Mucosa of stomach (tissue), 1 donor: ENCODE results near the gene KRTAP10-2.
"Not testable (repeated sequence)": the region's sequence is repeated elsewhere in the genome, so short reads cannot be mapped to it uniquely, and the experiment has no call there.

Experiments
- H3K27me3 ChIP-seq: one replicate; pipeline ENCODE4 v1.7.0; 2013; ENCODE audit warnings: mild to moderate bottlenecking, low read length; ENCODE audit not compliant: control insufficient read depth, insufficient read depth
- H3K36me3 ChIP-seq: one replicate; pipeline ENCODE4 v1.7.0; 2013; ENCODE audit warnings: low read length; ENCODE audit not compliant: control insufficient read depth, insufficient read depth
- H3K4me1 ChIP-seq: one replicate; pipeline ENCODE4 v1.7.0; 2013; ENCODE audit warnings: mild to moderate bottlenecking, low read length; ENCODE audit not compliant: control insufficient read depth, insufficient read depth
- H3K4me3 ChIP-seq: one replicate; pipeline ENCODE4 v1.7.0; 2013; ENCODE audit warnings: low read length
- H3K9ac ChIP-seq: one replicate; pipeline ENCODE4 v1.7.0; 2013; ENCODE audit warnings: mild to moderate bottlenecking, low read length, moderate library complexity
- H3K9me3 ChIP-seq: one replicate; pipeline ENCODE4 v1.7.0; 2013; ENCODE audit warnings: mild to moderate bottlenecking, low read length, moderate library complexity; ENCODE audit not compliant: control insufficient read depth
- donor health status: Pancreatic carcinoma.

KRTAP10-2 gene

GRCh38 chr21:44591801-44592130 is 40.5 kb upstream of the KRTAP10-2 start:
- not testable (repeated sequence) for H3K4me1 ChIP-seq, H3K9me3 ChIP-seq, H3K9ac ChIP-seq, H3K36me3 ChIP-seq, H3K4me3 ChIP-seq
- H3K27me3 ChIP-seq, result peaks cover 11% of the 10 kb centered on the region

- H3K4me3 ChIP-seq, H3K4me1 ChIP-seq, H3K9me3 ChIP-seq, H3K36me3 ChIP-seq, H3K9ac ChIP-seq: not testable (repeated sequence)
- peaks cover 11% of the 10 kb centered on the region for H3K27me3 ChIP-seq
Observed at GRCh38 chr21:44590897-44591800, 39.8 kb upstream of the KRTAP10-2 start.

- no peaks in the 10 kb centered on the region for H3K9me3 ChIP-seq
- H3K36me3 ChIP-seq, result no peaks in the 10 kb centered on the region
- H3K4me1 ChIP-seq, result no peaks in the 10 kb centered on the region
- H3K27me3 ChIP-seq, result peaks cover 11% of the 10 kb centered on the region
- no peak overlapping the region for H3K4me3 ChIP-seq
- H3K9ac ChIP-seq, result no peak overlapping the region
Observed at GRCh38 chr21:44590311-44590721, 39.0 kb upstream of the KRTAP10-2 start.

- H3K9ac ChIP-seq, result no peak overlapping the region
- H3K27me3 ChIP-seq, result peaks cover 11% of the 10 kb centered on the region
- no peaks in the 10 kb centered on the region for H3K36me3 ChIP-seq
- no peaks in the 10 kb centered on the region for H3K4me1 ChIP-seq
- H3K4me3 ChIP-seq, result no peak overlapping the region
- no peaks in the 10 kb centered on the region for H3K9me3 ChIP-seq
Observed at GRCh38 chr21:44589586-44590305, 38.4 kb upstream of the KRTAP10-2 start.

- no peak overlapping the region for H3K9ac ChIP-seq
- H3K4me3 ChIP-seq, result no peak overlapping the region
- no peaks in the 10 kb centered on the region for H3K9me3 ChIP-seq
- no peaks in the 10 kb centered on the region for H3K4me1 ChIP-seq
- H3K27me3 ChIP-seq, result peaks cover 11% of the 10 kb centered on the region
- H3K36me3 ChIP-seq, result no peaks in the 10 kb centered on the region
Observed at GRCh38 chr21:44589094-44589493, 37.8 kb upstream of the KRTAP10-2 start.

GRCh38 chr21:44585892-44586291 is 34.6 kb upstream of the KRTAP10-2 start:
- Histone ChIP-seq H3K36me3 (no peaks in the 10 kb centered on the region), H3K9ac (no peak overlapping the region), H3K27me3 (no peaks in the 10 kb centered on the region), H3K9me3 (no peaks in the 10 kb centered on the region), H3K4me3 (no peak overlapping the region), H3K4me1 (no peaks in the 10 kb centered on the region)

GRCh38 chr21:44583800-44584147 is 32.5 kb upstream of the KRTAP10-2 start:
- H3K36me3 ChIP-seq, result no peaks in the 10 kb centered on the region
- H3K27me3 ChIP-seq, result no peaks in the 10 kb centered on the region
- no peak overlapping the region for H3K4me3 ChIP-seq
- no peaks in the 10 kb centered on the region for H3K4me1 ChIP-seq
- H3K9me3 ChIP-seq, result no peaks in the 10 kb centered on the region
- H3K9ac ChIP-seq, result no peak overlapping the region

GRCh38 chr21:44583089-44583799 is 31.9 kb upstream of the KRTAP10-2 start:
- Histone ChIP-seq H3K9me3 (no peaks in the 10 kb centered on the region), H3K4me3 (no peak overlapping the region), H3K9ac (no peak overlapping the region), H3K36me3 (no peaks in the 10 kb centered on the region), H3K27me3 (no peaks in the 10 kb centered on the region), H3K4me1 (no peaks in the 10 kb centered on the region)

GRCh38 chr21:44582055-44582454 is 30.8 kb upstream of the KRTAP10-2 start:
- Histone ChIP-seq H3K27me3 (no peaks in the 10 kb centered on the region), H3K9me3 (no peaks in the 10 kb centered on the region), H3K4me3 (no peak overlapping the region), H3K4me1 (no peaks in the 10 kb centered on the region), H3K36me3 (no peaks in the 10 kb centered on the region), H3K9ac (no peak overlapping the region)

GRCh38 chr21:44581158-44581557 is 29.9 kb upstream of the KRTAP10-2 start:
- no peak overlapping the region for H3K4me3 ChIP-seq
- no peaks in the 10 kb centered on the region for H3K27me3 ChIP-seq
- H3K9ac ChIP-seq, result no peak overlapping the region
- no peaks in the 10 kb centered on the region for H3K9me3 ChIP-seq
- no peaks in the 10 kb centered on the region for H3K4me1 ChIP-seq
- no peaks in the 10 kb centered on the region for H3K36me3 ChIP-seq

- not testable (repeated sequence) for H3K9ac ChIP-seq, H3K4me1 ChIP-seq, H3K9me3 ChIP-seq, H3K27me3 ChIP-seq, H3K4me3 ChIP-seq, H3K36me3 ChIP-seq
Observed at GRCh38 chr21:44580231-44580821, 29.0 kb upstream of the KRTAP10-2 start, which contains the start of gene KRTAP10-5. KRTAP10-5 (minus strand) TSS chr21:44580604; CDS start chr21:44580578, 26 bp downstream.

- Histone ChIP-seq H3K9me3 (no peaks in the 10 kb centered on the region), H3K9ac (no peak overlapping the region), H3K27me3 (peaks cover 2% of the 10 kb centered on the region), H3K4me1 (peaks cover 3% of the 10 kb centered on the region), H3K4me3 (no peak overlapping the region), H3K36me3 (no peaks in the 10 kb centered on the region)
Observed at GRCh38 chr21:44579833-44580144, 28.5 kb upstream of the KRTAP10-2 start.
